Esophagus muscularis mucosa (tissue), 4 donors: Measurements from ENCODE around the gene SPATA18. TPM values are rescaled to one million over a fixed set of nuclear protein-coding genes. Genes with fewer than 3 reads are reported as not detected.

Experiments used
- DNase-seq: peaks from one replicate; pipeline ENCODE4 v3.0.0-alpha.2; 2017; ENCODE audit errors: extremely low spot score
- H3K27ac ChIP-seq, 4 donors: fragments of 200-600 bp; sonication (generic); replicated peaks in 1 of 4; 1 replicate in 3 of 4; 2 replicates in 1 of 4; pipeline ENCODE4 v1.5.1; 2016 to 2019; ENCODE audit warnings: mild to moderate bottlenecking in 1 of 4
- H3K27me3 ChIP-seq, 4 donors: fragments of 200-600 bp; sonication (generic); one replicate each; pipeline versions ENCODE4 v1.5.1 to v1.6.0; 2016 to 2019
- H3K36me3 ChIP-seq, 4 donors: fragments of 200-600 bp; sonication (generic); one replicate each; pipeline ENCODE4 v1.5.1; 2016 to 2019
- H3K4me1 ChIP-seq, 4 donors: fragments of 200-600 bp; sonication (generic); one replicate each; pipeline ENCODE4 v1.5.1; 2016 to 2019
- H3K4me3 ChIP-seq, 4 donors: fragments of 200-600 bp; sonication (generic); 1 replicate in 2 of 4; 2 replicates in 2 of 4; pipeline ENCODE4 v1.5.1; 2016 to 2019; ENCODE audit warnings: mild to moderate bottlenecking in 4 of 4, moderate library complexity in 1 of 4
- H3K9me3 ChIP-seq, 4 donors: fragments of 200-600 bp; sonication (generic); 1 replicate in 3 of 4; 2 replicates in 1 of 4; pipeline ENCODE4 v1.5.1; 2016 to 2019
- EP300 ChIP-seq: sonication (generic); formaldehyde crosslinking; IDR thresholded peaks from one replicate; pipeline ENCODE4 v1.6.1; 2017; ENCODE audit warnings: antibody characterized with exemption
- POLR2A ChIP-seq: fragments of 450-650 bp; IDR thresholded peaks from one replicate; pipeline ENCODE4 v1.6.1; 2017; ENCODE audit warnings: antibody characterized with exemption, moderate library complexity, mild to moderate bottlenecking, low read depth
- POLR2AphosphoS5 ChIP-seq, 2 donors: sonication (generic); formaldehyde crosslinking; IDR thresholded peaks; one replicate each; pipeline ENCODE4 v1.6.1; 2017; ENCODE audit warnings: antibody characterized with exemption in 2 of 2
- WGBS: methylation state at CpG from one replicate; pipeline ENCODE4 v1.1.5; 2018; 5-methylcytosine and 5-hydroxymethylcytosine counted together
- intact Hi-C: fragments of 100-400 bp; cut with DNase I; formaldehyde crosslinking; loops from one replicate; pipeline ENCODE4 v1.15.1; 2023
- total RNA-seq, 4 donors: library from RNA; depleted of rRNA; stranded (reverse); fragments of >200 nt; gene quantifications; one replicate each; pipeline versions ENCODE4 v1.1.0 to v1.2.1, GENCODE V29; 2016
- TF ChIP-seq, protein P1 (sequence below), 3 experiments: fragments of 200-600 bp in 2 of 3; fragments of 450-650 bp in 1 of 3; sonication (generic) in 2 of 3; IDR thresholded peaks; one replicate each; pipeline ENCODE4 v1.5.1; 2017 to 2019; ENCODE audit warnings: antibody characterized with exemption in 3 of 3, mild to moderate bottlenecking in 2 of 3, moderate library complexity in 1 of 3

Gene SPATA18
- total RNA-seq, 4 donors from 2014 or later, result 3.2 to 7.5 (median 5.4) TPM

DNA sequence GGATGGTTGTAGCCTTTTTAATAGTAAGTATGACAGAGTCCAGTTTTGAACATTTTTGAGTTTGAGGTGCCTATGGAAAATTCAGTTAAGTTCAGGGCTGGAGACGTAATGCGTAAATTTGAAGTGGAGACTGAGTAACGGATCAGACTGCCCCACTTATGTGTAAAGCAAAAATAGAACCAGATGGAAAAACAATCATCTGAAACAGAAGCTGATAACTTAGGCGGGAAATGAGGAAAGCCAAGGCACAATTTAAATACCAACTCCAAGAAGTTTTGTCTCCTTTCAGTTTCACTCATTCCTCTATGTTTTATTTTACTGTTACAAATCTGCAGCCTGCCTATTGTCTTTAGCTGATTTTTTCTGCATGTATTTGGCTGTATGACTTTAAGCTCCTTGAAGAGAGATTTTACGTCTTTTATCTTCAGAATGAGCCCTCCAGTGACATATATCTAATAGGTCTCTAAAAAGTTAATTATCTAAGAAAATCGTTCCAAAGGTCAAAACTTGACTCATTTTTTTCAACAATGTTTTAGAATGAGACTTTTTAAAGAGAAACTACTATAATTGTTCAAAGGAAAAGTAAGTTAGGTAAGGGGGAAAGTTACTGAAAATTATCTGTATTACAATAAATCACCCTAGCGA is 14.1 kb upstream of the SPATA18 start:
- H3K9me3 ChIP-seq, result no peaks in the 10 kb centered on the region
- H3K4me3 ChIP-seq, result peak overlapping the region; percentile 79 to 93 (median 90)
- no peak for DNase-seq
- TF ChIP-seq POLR2AphosphoS5 (IDR thresholded peaks at IDR 0.05) (no peak), POLR2A (no peak), EP300 (no peak)
- TF ChIP-seq, protein P1, sequence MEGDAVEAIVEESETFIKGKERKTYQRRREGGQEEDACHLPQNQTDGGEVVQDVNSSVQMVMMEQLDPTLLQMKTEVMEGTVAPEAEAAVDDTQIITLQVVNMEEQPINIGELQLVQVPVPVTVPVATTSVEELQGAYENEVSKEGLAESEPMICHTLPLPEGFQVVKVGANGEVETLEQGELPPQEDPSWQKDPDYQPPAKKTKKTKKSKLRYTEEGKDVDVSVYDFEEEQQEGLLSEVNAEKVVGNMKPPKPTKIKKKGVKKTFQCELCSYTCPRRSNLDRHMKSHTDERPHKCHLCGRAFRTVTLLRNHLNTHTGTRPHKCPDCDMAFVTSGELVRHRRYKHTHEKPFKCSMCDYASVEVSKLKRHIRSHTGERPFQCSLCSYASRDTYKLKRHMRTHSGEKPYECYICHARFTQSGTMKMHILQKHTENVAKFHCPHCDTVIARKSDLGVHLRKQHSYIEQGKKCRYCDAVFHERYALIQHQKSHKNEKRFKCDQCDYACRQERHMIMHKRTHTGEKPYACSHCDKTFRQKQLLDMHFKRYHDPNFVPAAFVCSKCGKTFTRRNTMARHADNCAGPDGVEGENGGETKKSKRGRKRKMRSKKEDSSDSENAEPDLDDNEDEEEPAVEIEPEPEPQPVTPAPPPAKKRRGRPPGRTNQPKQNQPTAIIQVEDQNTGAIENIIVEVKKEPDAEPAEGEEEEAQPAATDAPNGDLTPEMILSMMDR (IDR thresholded peaks at IDR 0.05), result no peak
- peaks cover 0 to 7% (median 2%) of the 10 kb centered on the region in 4 donors for H3K36me3 ChIP-seq
- intact Hi-C loops, result no loop called here
- no peaks in the 10 kb centered on the region for H3K27me3 ChIP-seq
- peaks cover 15 to 46% (median 36%) of the 10 kb centered on the region in 4 donors for H3K4me1 ChIP-seq
- H3K27ac ChIP-seq, result peak overlapping the region; percentile 81 to 86 (median 84)
- WGBS, result 30% methylated on average over 7 of the region's 7 CpGs

DNA sequence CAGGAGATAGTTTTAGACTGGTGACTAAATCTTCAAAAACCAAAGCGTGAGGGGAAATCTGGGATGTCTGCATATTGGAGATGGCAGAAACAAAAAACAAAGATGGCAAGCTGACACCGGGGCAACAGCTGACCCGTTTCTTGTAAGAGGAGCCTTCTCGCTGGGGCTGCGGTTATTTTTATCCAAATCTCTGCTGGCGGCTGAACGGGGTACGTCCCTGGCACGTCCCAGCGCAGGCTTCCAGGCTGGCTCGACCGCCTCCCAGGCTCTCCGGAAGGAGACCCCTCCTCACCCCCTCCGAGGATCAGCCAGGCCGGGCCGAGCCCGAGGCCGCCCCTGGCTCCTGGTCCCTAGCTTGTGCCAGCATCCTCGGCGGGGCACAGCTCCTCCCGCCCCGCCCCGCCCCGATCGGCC is 13.4 kb upstream of the SPATA18 start:
- WGBS, result 0% methylated on average over 6 of the region's 25 CpGs
- TF ChIP-seq EP300 (no peak), POLR2A (no peak), POLR2AphosphoS5 (IDR thresholded peaks at IDR 0.05) (peak in 1 of 2 donors; percentile 4)
- TF ChIP-seq, protein P1 (IDR thresholded peaks at IDR 0.05), result no peak
- Histone ChIP-seq H3K4me1 (peaks cover 15 to 46% (median 36%) of the 10 kb centered on the region in 4 donors), H3K27me3 (no peaks in the 10 kb centered on the region), H3K36me3 (peaks cover 0 to 2% (median 0%) of the 10 kb centered on the region in 4 donors), H3K9me3 (no peaks in the 10 kb centered on the region), H3K4me3 (peak overlapping the region; percentile 79 to 93 (median 90)), H3K27ac (peak overlapping the region; percentile 81 to 86 (median 84))
- intact Hi-C loops, result no loop called here
- DNase-seq, result no peak

DNA sequence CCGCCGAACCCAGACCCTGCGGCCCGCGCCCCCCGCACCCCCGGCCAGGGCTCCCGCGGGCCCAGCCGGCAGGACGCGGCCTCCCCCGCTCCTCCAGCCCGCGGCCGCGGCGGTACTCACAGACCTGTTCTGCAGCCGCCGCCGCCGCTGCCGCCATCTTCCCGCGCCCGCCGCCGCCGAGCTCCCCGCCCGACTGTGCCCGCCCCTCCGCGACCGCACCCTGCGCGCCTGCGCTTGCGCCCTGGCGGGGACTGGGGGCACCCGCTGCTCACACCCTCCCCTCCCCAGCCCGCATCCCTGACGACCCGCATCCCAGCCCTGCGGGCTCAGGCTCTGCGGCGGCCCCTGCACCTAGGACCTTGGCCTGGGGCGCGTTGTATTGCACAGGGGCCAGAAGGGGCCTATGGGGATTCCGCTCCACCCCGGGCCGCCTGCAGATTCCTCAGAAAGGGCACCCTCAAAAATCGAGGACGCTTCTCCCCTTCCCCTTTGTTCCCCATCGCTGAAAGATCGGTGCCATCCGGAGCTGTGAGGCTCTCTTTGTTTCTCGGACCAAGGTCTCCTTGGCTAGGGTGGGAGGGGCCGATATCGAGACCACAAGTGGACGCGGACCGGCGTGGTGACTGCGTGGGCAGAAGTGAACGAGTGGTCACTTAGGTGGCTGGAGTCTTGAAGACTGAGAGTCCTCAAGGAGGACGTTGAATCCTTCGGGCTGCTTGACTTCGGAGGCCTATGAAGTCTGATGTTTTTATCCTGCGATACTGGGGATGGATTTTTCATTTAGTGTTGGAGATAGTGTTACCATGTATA is 12.8 kb upstream of the SPATA18 start, which contains the start of gene SGCB:
SGCB (minus strand) TSS at position 197 of the 810 bp plus-strand sequence; CDS start at position 157, 40 bp downstream.
- Histone ChIP-seq H3K27me3 (no peaks in the 10 kb centered on the region), H3K27ac (peak within 1 kb of the TSS; percentile 81 to 86 (median 84)), H3K4me3 (peak within 1 kb of the TSS; percentile 79 to 93 (median 90)), H3K9me3 (no peaks in the 10 kb centered on the region), H3K36me3 (no peaks in the 10 kb centered on the region), H3K4me1 (peaks cover 15 to 40% (median 34%) of the 10 kb centered on the region in 4 donors)
- WGBS, result 4% methylated on average over 28 of the region's 70 CpGs
- intact Hi-C loops, result no loop called here
- TF ChIP-seq POLR2A, result no peak
- TF ChIP-seq POLR2AphosphoS5 (IDR thresholded peaks at IDR 0.05), result no peak
- TF ChIP-seq, protein P1 (IDR thresholded peaks at IDR 0.05), result no peak
- TF ChIP-seq EP300, result no peak
- DNase-seq, result no peak

DNA sequence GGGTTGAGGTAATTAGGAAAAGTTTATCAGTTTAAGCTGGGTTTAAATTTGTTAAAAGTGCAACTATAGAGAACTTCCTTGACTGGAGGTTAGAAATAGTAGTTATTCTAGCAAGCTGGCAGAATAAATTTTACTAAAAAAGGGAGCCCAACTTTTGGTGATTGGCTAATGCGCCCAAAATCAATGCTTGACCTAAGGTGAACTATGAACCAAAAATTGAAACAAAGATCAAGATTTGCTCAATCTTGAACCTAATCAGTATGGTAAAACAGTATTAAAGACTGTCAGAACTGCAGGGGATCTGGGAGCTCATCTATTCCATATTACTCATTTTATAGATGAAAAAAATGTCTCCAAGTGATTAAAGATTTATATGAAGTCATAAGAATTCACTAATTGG is 6.1 kb upstream of the SPATA18 start:
- Histone ChIP-seq H3K4me3 (no peak overlapping the region), H3K27ac (no peak overlapping the region), H3K4me1 (no peaks in the 10 kb centered on the region), H3K27me3 (peaks cover 0 to 22% (median 0%) of the 10 kb centered on the region in 4 donors), H3K9me3 (no peaks in the 10 kb centered on the region), H3K36me3 (no peaks in the 10 kb centered on the region)
- intact Hi-C loops, result no loop called here
- DNase-seq, result no peak
- no peak for TF ChIP-seq POLR2AphosphoS5 (IDR thresholded peaks at IDR 0.05)
- TF ChIP-seq, protein P1 (IDR thresholded peaks at IDR 0.05), result no peak
- TF ChIP-seq EP300, result no peak
- TF ChIP-seq POLR2A, result no peak
- WGBS, result 95% methylated on average over 1 of the region's 1 CpG
